RPMI8226 (cell line): ENCODE results near the gene NPW.
A peak's percentile ranks its signal among the peaks of the same experiment; 100 is the strongest.
"Not testable (repeated sequence)": the region's sequence is repeated elsewhere in the genome, so short reads cannot be mapped to it uniquely, and the experiment has no call there.

ENCODE experiments used
- DNase-seq: peaks from one replicate; pipeline ENCODE4 v3.0.0-alpha.2; 2015

The NPW gene

GRCh38 chr16:2023092-2024031 is 3.8 kb downstream of the NPW start:
- DNase-seq, result peak; percentile 94

GRCh38 chr16:2024032-2024420 is 4.4 kb downstream of the NPW start:
- DNase-seq, result no peak

- no peak for DNase-seq
Measured at GRCh38 chr16:2025251-2025650, 5.7 kb downstream of the NPW start.

GRCh38 chr16:2025878-2026460 is 6.4 kb downstream of the NPW start:
- no peak for DNase-seq

GRCh38 chr16:2026461-2027023 is 7.0 kb downstream of the NPW start, which contains the start of gene NHERF2:
Gene NHERF2, plus strand, starts transcription at chr16:2026902. Its CDS starts 104 bp downstream, at chr16:2027006.
- DNase-seq, result peak; percentile 61

- DNase-seq, result peak; percentile 63
Measured at GRCh38 chr16:2027024-2028010, 7.7 kb downstream of the NPW start.

GRCh38 chr16:2028146-2028545 is 8.6 kb downstream of the NPW start:
- no peak for DNase-seq

GRCh38 chr16:2028620-2029220 is 9.1 kb downstream of the NPW start:
- no peak for DNase-seq

- no peak for DNase-seq
Measured at GRCh38 chr16:2029350-2029749, 9.8 kb downstream of the NPW start.

- DNase-seq, result no peak
Measured at GRCh38 chr16:2030036-2030435, 10.5 kb downstream of the NPW start.

- no peak for DNase-seq
Measured at GRCh38 chr16:2031081-2031577, 11.5 kb downstream of the NPW start.

GRCh38 chr16:2032285-2033056 is 12.9 kb downstream of the NPW start:
- DNase-seq, result no peak

- DNase-seq, result no peak
Measured at GRCh38 chr16:2033057-2033908, 13.7 kb downstream of the NPW start.

- DNase-seq, result not testable (repeated sequence)
Measured at GRCh38 chr16:2033909-2034695, 14.5 kb downstream of the NPW start.

GRCh38 chr16:2034696-2035430 is 15.3 kb downstream of the NPW start:
- no peak for DNase-seq

- no peak for DNase-seq
Measured at GRCh38 chr16:2035431-2036199, 16.0 kb downstream of the NPW start.

GRCh38 chr16:2036200-2036966 is 16.8 kb downstream of the NPW start:
- DNase-seq, result no peak
